RPMI8226 (cell line): Measurements from ENCODE around the gene CCDC201.
A peak's percentile ranks its signal among the peaks of the same experiment; 100 is the strongest.
"Not testable (repeated sequence)": the region's sequence is repeated elsewhere in the genome, so short reads cannot be mapped to it uniquely, and the experiment has no call there.

Experiments
- DNase-seq: peaks from one replicate; pipeline ENCODE4 v3.0.0-alpha.2; 2015

The CCDC201 gene

GRCh38 chr7:45872116-45873034 lies 507 bp downstream of the CCDC201 start:
- peak; percentile 51 for DNase-seq

DNA sequence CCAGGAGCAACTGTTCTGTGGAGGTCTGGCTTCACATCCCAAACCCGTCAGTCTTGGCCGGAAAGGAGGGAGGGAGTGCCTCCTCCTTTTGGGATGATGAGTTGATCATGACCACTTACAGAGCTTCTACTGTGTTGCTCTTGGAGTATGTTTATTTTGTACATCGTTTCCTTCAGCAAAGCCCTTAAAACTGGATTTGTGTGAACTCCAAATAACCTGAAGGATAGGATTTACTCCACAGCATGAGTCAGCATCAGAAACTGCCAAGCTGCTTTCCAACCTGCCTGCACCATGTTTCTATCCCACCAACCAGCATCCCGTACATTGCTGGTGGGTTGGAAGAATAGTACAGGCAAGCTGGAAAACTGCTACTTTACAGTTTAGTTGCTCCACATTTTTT lies 3.5 kb downstream of the CCDC201 start:
- no peak for DNase-seq

DNA sequence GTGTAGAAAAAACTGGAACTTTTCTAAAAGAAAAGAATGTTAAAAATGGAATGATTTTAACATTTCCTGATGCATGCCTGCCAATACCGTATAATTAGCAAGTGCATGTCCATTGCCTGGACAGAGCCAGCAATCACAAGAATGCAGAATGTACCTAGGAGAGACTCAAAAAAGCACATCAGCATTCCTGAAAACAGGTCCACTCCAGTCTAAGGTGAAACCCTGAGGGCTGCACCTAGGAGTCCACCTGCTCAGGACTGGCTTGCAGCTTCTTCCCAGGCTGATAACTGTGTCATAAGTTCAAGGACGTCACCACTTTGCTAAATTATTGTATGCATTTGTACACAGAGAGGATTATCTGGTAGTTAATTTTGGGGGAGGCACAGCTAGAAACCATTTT lies 5.4 kb downstream of the CCDC201 start:
- no peak for DNase-seq

- no peak for DNase-seq
Observed at GRCh38 chr7:45865594-45866410, 7.1 kb downstream of the CCDC201 start.

DNA sequence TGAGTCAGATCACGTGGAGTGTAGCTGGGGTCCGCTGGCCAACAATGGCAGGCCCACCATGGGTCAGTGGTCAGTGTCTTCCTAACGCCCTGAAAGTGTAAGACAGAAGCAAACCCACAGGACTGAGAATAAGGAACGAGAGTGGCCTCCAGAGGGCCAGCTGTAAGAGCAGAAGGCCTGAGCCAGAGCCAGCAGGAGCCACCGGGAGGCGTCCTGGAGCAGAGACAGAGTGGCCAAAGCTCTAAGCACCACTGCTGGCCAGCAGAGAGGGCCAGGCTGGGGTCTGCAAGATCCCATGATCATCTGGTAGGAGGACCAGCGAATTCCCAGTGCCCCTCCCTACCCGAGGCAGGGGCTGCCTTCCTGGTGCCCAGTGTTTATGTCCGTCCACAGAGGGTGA lies 9.2 kb downstream of the CCDC201 start:
- no peak for DNase-seq

- DNase-seq = not testable (repeated sequence)
Observed at GRCh38 chr7:45856888-45857287, 16.0 kb downstream of the CCDC201 start.

DNA sequence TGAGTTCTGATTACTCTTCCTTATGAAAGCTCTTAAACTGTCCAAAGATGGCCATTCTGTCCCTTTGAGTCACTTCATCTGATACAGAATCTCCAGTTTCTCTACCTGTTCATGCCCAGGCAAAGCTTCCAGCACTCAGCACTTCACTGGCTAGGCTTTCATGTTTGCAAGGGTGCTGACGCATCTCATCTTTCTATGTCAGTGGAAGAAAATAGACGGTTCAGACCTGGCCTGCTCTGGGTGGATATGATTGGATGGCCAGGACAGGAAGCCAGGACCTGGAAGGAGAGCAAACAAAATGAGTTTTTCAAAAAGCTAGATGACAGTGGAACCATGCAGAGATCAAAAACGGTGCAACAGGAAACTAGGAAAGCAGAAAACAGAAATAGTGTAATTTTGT lies 17.2 kb downstream of the CCDC201 start:
- DNase-seq = not testable (repeated sequence)

- DNase-seq = not testable (repeated sequence)
Observed at GRCh38 chr7:45853491-45853890, 19.4 kb downstream of the CCDC201 start.

DNA sequence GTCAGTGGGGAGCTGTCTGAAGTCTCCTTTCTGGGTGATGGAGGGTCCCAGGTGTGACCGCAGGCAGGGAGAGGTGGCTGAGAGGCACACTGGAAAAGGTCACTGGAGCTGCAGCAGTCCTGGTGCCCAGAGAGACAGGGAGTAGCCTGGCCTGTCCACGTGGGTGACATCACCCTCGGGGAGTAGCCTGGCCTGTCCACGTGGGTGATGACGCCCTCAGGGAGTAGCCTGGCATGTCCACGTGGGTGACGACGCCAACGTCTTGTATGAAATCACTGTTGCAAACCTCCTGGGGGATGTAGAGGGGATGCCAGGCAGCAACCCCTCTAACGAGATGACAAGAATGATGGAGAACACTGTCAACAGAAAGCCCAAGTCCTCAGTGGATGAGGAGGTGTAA lies 19.9 kb downstream of the CCDC201 start:
- DNase-seq = not testable (repeated sequence)

DNA sequence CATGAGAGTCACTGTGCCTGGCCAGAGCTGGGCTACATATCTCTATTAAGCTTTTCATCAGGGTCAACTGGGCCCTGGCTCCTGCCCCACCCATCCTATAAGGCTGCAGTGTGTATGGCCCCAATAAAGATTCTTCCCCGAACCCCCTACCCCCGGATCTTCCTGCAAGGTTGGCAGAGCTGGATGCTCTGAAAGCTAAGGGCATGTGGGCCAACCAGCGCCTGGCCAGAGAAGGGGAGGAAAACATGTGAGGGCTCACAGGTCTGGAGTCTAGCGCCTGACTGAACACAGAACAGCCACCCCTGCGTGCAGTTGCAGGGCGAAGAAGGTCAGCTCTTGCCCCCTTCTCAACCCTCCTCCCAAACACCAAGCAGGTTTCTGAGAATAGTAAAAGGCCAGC lies 24.1 kb downstream of the CCDC201 start:
- DNase-seq = not testable (repeated sequence)

DNA sequence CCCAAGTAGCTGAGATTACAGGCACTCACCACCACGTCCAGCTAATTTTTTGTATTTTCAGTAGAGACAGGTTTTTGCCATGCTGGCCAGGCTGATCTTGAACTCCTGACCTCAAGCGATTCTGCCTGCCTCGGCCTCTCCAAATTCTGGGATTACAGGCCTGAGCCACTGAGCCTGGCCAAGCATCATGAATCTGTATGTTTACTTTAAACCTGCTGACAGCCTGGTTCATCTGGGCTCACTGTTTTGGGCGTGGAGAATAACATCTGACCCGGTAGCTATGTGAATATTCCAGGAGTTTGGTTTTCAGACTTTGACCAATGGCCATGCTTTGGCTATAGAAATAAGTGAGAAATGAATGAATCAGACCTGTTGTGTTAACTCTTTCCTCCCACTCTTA lies 26.3 kb downstream of the CCDC201 start:
- not testable (repeated sequence) for DNase-seq

- DNase-seq = not testable (repeated sequence)
Observed at GRCh38 chr7:45841926-45842717, 30.8 kb downstream of the CCDC201 start.

DNA sequence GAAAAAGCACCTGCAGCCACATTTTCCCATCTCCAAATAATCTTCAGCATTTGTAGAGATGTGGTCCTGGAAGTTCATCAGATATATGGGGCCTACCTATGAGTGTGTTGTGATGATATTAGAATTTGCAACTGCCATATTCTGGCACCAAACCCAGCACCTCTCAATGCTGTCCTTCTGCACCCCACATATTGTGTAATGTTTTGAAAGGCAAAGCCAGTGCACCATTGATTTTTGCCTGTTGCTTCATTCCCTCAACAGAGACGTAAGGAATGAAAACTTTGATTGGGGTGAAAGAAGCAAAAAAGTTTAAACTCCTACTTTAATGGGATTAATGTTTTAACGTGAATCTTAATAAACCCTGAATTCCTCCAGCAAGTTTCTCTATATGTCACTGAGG lies 34.0 kb downstream of the CCDC201 start:
- not testable (repeated sequence) for DNase-seq

- DNase-seq = not testable (repeated sequence)
Observed at GRCh38 chr7:45832433-45833177, 40.3 kb downstream of the CCDC201 start.

DNA sequence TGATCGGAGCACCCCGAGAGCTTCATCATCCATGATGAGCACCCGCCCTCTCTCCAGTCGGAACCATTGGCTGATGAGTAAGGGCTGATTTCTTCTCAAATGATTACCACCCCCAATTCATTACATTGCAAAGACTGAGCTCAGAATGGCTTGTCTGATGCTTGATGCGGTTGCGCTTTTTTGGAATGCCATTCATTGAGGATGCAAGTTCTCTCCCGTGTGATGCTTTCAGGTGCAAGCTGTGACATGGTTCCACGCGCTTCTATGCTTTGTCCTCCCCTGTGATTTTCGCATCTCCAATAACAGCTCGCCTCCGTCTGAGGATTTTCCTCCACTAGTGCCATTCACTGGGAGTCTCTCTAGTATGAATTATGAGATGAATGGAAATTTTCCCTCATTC lies 43.0 kb downstream of the CCDC201 start:
- not testable (repeated sequence) for DNase-seq

DNA sequence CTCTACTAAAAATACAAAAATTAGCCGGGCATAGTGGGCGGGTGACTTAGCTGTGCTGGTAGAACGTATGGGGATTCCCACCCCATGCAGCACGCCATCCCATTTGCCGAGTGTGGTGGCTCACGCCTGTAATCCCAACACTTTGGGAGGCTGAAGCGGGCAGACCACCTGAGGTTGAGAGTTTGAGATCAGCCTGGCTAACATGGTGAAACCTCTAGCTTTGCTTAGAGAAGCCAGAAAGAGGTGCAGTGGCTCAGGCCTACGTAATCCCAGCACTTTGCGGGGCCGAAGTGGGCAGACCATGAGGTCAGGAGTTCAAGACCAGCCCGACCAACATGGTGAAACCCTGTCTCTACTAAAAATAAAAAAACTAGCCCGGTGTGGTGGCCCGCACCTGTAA lies 45.2 kb downstream of the CCDC201 start:
- DNase-seq = not testable (repeated sequence)

DNA sequence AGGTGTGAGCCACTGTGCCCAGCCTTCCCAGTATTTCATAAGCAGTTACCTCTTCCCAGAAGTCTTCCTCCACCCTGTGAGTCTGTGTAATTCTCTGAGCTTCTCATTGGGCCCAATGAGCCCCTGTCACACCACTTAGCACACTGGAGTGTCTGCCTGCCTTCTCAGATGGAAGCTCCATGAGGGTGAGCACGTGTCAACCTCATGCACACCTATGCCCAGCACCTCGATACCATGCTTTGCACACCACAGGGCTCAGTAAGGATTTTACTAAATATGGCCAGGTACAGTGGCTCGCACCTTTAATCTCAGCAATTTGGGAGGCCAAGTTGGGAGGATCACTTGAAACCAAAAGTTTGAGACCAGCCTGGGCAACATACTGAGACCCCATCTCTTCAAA lies 46.3 kb downstream of the CCDC201 start:
- not testable (repeated sequence) for DNase-seq

DNA sequence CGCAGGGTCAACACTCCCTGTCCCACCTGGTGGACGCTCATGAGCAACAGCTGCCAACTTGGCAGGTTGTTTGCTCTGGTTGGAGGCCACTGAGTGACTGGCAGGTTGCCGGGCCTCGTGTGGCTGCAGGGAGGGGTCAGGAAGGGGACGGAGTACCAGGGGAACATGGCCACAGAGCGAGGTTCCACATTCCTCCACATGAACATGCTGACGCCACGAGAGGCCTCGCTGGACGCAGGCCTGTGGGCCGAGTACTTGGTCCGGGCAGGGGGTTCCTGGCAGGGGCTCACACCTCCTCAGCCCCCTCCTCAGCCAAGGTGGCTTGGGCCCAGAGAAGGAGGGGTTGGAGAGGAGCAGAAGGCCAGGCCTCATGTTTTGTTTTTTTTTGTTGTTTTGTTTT lies 54.1 kb downstream of the CCDC201 start:
- DNase-seq = not testable (repeated sequence)

DNA sequence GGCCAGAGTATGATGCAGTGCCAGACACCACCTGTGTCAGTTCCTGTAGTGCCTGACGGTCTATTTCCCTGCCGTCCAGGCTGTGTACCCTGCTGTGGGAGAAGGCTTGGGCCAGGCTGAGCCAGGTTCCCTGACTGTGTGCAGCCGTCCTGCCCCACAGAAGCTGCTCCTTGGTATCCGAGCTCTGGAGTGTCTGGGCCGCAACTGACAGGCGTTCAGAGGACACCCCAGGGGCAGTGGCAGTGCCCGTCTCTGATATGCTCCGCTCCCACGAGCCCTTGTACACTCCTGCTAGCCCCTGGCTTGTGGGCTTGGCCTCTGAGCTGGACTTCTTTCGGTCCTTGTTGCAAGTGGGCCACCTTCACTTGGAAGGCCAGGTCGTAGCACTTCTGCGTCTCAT lies 55.0 kb downstream of the CCDC201 start:
- not testable (repeated sequence) for DNase-seq

DNA sequence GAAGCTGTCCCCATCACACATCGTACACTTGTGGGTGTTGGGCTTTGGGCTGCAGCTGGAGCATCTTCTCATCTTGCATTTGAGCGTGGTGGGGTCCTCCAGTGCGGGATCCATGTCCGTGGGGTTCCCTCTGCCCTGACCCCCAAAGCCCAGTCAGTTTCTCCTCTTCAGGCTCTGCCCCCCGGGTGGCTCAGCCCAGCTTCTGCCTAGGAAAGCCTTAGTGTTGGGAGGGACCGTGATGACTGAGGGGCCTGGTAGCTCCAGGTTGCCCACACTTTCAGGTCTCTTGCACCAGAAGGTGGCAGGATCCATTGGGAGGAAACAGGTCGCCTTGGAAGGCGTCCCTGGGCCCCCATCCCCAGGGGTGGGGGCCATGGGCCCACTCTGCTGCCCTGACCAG lies 55.9 kb downstream of the CCDC201 start:
- DNase-seq = not testable (repeated sequence)

- not testable (repeated sequence) for DNase-seq
Observed at GRCh38 chr7:45814216-45815118, 58.4 kb downstream of the CCDC201 start.
